Psoas muscle (tissue), 8 donors: ENCODE results near the gene CILP. TPM values are rescaled to one million over a fixed set of nuclear protein-coding genes. Genes with fewer than 3 reads are reported as not detected.
A peak's percentile ranks its signal among the peaks of the same experiment; 100 is the strongest.
"Not testable (repeated sequence)": the region's sequence is repeated elsewhere in the genome, so short reads cannot be mapped to it uniquely, and the experiment has no call there.

Experiments used
- ATAC-seq, 4 donors: fragments of 200-7000 bp; cut with Tn5 transposase; one replicate each; pipeline ENCODE4 v1.9.1; 2020; ENCODE audit warnings: moderate library complexity in 3 of 4, mild to moderate bottlenecking in 2 of 4
- DNase-seq, 2 donors: peaks; one replicate each; pipeline ENCODE4 v3.0.0-alpha.2; 2020
- H3K27ac ChIP-seq: fragments of 200-600 bp; one replicate; pipeline ENCODE4 v1.8.0; 2022
- H3K27me3 ChIP-seq, 3 donors: fragments of 200-600 bp in 1 of 3; one replicate each; pipeline versions ENCODE4 v1.6.1 to v1.8.0; 2013 to 2022; ENCODE audit warnings: low read length in 2 of 3, mild to moderate bottlenecking in 2 of 3, moderate library complexity in 1 of 3; ENCODE audit not compliant: insufficient read depth in 3 of 3
- H3K36me3 ChIP-seq, 2 donors: fragments of 200-600 bp in 1 of 2; one replicate each; pipeline versions ENCODE4 v1.6.1 to v1.8.0; 2013 to 2022; ENCODE audit warnings: low read depth in 1 of 2, mild to moderate bottlenecking in 1 of 2, moderate library complexity in 1 of 2; ENCODE audit not compliant: insufficient read depth in 1 of 2
- H3K4me1 ChIP-seq: fragments of 200-600 bp; one replicate; pipeline ENCODE4 v1.8.0; 2022
- H3K4me3 ChIP-seq: fragments of 200-600 bp; one replicate; pipeline ENCODE4 v1.8.0; 2022; ENCODE audit warnings: mild to moderate bottlenecking
- H3K9me3 ChIP-seq: fragments of 200-600 bp; one replicate; pipeline ENCODE4 v1.8.0; 2022
- WGBS, 3 donors: extraction: QIAGEN DNeasy Blood & Tissue Kit; methylation state at CpG; one replicate each; pipeline versions ENCODE4 v1.1.6 to v1.1.7; 2013; 5-methylcytosine and 5-hydroxymethylcytosine counted together
- intact Hi-C, 2 donors: fragments of 100-400 bp; cut with DNase I; formaldehyde crosslinking; loops; one replicate each; pipeline versions ENCODE4 v1.11.0 to v1.14.2; 2022
- polyA plus RNA-seq, 3 donors: library from polyadenylated mRNA; stranded (reverse); fragments of 200-250 nt; gene quantifications; one replicate each; pipeline ENCODE4 v1.2.3, GENCODE V29; 2013
- total RNA-seq, 4 donors: library from RNA; stranded (reverse); fragmentation: NEBNext Ultra II Directional in 2 of 4; extraction: Animal tissue kit (Norgen Biotek cat#: 25700) in 2 of 4; gene quantifications; one replicate each; pipeline versions ENCODE4 v1.2.1 to v1.2.4, GENCODE V29; 2021 to 2023
- TF ChIP-seq, protein P1 (sequence below): fragments of 200-600 bp; IDR thresholded peaks from one replicate; pipeline ENCODE4 v1.8.0; 2022; ENCODE audit warnings: antibody characterized with exemption
- donor health status: healthy with polysubstance abuse.
- donor health status: DM: no; HTN: no; CAD: no; lungs with moderate emphysema.
- donor health status: Bipolar disorder and iron deficiency.
- donor health status: healthy.
- donor health status: DM: yes; HTN: yes; CAD: no.
- donor health status: DM: no; HTN: no; CAD: no.
- donor health status: DM: no; HTN: no; CAD: no.
- donor health status: DM: yes; HTN: yes; CAD: no.

Gene CILP
- total and polyA plus RNA-seq, 7 donors: 3.9 to 31.7 (median 7.3) TPM

DNA sequence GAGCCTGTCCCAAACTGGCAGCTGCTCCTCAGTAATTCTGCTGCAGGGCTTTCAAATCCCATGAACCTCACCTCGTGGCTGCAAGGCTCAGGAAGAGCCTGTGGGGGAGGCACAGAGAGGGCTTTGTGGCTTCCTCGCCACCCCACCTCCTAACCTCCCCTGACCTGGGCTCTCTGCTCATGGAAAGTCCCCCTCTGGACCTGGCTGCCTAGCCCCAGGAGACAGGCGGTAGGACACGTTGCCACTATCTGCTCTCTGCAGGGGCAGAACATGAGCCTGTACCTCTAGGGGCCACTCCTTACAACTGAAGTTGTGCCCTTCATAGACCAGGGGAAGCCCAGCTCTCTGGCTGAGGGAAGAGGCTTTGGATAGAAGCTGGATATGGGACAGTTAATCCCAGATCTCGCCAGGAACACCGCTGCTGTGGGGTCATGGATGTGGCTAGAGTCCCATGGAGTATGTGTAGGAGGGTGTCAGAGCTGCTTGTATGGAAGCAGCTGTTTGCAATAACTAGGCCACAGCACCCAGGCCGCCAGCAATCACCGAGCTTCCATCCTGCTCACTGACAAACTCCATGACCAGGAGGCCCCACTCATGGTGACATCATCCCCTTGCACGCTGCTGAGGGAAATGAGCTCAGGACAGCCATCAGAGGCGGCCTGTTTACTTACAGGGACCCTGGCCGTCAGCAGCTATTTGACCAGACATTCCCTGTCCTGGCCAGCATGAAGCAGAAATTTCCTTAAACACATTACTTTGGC is 34.0 kb upstream of the CILP start:
- 60 to 63% (median 61%) methylated on average over 11 of the region's 11 CpGs for WGBS, 3 donors
- Histone ChIP-seq H3K4me3 (no peak overlapping the region), H3K36me3 (no peaks in the 10 kb centered on the region), H3K9me3 (no peaks in the 10 kb centered on the region), H3K27ac (peak overlapping the region; percentile 53), H3K4me1 (peaks cover 3% of the 10 kb centered on the region), H3K27me3 (no peaks in the 10 kb centered on the region)
- DNase-seq (peak; percentile 62 to 72), ATAC-seq (peak; percentile 46 to 69 (median 61))
- TF ChIP-seq, protein P1, sequence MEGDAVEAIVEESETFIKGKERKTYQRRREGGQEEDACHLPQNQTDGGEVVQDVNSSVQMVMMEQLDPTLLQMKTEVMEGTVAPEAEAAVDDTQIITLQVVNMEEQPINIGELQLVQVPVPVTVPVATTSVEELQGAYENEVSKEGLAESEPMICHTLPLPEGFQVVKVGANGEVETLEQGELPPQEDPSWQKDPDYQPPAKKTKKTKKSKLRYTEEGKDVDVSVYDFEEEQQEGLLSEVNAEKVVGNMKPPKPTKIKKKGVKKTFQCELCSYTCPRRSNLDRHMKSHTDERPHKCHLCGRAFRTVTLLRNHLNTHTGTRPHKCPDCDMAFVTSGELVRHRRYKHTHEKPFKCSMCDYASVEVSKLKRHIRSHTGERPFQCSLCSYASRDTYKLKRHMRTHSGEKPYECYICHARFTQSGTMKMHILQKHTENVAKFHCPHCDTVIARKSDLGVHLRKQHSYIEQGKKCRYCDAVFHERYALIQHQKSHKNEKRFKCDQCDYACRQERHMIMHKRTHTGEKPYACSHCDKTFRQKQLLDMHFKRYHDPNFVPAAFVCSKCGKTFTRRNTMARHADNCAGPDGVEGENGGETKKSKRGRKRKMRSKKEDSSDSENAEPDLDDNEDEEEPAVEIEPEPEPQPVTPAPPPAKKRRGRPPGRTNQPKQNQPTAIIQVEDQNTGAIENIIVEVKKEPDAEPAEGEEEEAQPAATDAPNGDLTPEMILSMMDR: no peak
- intact Hi-C loops: no loop called here

DNA sequence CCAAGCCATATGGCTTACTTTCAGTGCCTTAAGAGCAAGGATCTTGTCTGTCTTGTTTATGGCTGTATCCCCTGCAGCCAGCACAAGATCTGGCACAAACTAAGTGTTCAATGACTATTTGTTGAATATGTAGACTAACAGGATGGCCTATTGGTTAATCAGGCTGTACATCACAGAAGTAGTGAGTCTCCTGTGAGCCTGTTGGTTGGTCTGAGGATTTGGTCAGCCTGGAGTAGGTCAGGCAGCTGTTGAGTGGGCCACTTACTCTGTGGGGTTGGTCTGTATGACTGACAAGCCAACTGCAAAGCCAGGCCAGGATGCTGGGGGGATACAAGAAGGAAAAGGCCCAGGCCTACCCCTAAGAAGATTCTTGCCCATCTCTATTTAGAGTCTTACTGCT is 33.4 kb upstream of the CILP start:
- peaks cover 3% of the 10 kb centered on the region for H3K4me1 ChIP-seq
- DNase-seq: no peak
- H3K9me3 ChIP-seq: no peaks in the 10 kb centered on the region
- no peaks in the 10 kb centered on the region for H3K36me3 ChIP-seq
- no peaks in the 10 kb centered on the region for H3K27me3 ChIP-seq
- intact Hi-C loops: no loop called here
- TF ChIP-seq, protein P1: no peak
- H3K4me3 ChIP-seq: no peak overlapping the region
- no peak overlapping the region for H3K27ac ChIP-seq
- ATAC-seq: no peak

DNA sequence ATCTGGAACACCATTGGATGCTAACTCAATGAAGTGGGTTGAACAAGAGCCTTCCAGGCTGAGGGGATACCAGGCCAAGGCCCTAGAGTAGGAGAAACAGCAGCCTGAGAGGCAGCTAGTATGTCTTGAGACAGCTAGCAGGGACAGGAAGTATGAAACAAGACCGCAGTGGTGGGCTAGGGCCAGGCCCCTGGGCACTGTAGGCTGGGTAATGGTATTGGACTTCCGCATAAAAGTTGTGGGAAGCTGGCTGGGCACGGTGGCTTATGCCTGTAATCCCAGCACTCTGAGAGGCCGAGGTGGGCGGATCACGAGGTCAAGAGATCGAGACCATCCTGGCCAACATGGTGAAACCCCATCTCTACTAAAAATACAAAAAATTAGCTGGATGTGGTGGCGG is 25.2 kb upstream of the CILP start:
- H3K27me3 ChIP-seq, H3K4me3 ChIP-seq, ATAC-seq, intact Hi-C loops, H3K36me3 ChIP-seq, H3K27ac ChIP-seq, DNase-seq, H3K4me1 ChIP-seq, H3K9me3 ChIP-seq: not testable (repeated sequence)
- 90 to 93% (median 92%) methylated on average over 8 of the region's 8 CpGs for WGBS, 3 donors

DNA sequence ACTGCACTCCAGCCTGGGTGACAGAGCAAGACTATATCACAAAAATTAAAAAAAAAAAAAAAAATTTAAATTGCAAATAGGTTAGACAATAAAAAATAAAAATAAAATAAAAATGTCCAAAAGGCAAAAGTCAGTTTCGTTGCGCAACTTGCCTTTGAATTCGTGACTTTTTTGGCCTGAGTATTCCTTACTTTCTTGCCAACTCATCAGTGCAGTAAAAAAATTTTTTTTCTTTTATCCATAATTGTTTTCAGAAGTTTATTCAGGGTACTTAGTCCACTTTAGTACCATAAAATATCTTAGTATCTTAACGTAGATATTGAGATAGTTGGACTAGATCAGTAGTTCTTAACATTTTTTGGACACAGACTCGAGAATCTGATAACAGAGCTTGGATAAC is 22.4 kb upstream of the CILP start:
- no peak overlapping the region for H3K4me3 ChIP-seq
- no peaks in the 10 kb centered on the region for H3K9me3 ChIP-seq
- WGBS, 3 donors: 78 to 83% (median 80%) methylated on average over 5 of the region's 5 CpGs
- no peaks in the 10 kb centered on the region for H3K4me1 ChIP-seq
- H3K27me3 ChIP-seq: no peaks in the 10 kb centered on the region
- intact Hi-C loops: no loop called here
- DNase-seq: no peak
- TF ChIP-seq, protein P1: no peak
- no peaks in the 10 kb centered on the region for H3K36me3 ChIP-seq
- no peak for ATAC-seq
- H3K27ac ChIP-seq: no peak overlapping the region

DNA sequence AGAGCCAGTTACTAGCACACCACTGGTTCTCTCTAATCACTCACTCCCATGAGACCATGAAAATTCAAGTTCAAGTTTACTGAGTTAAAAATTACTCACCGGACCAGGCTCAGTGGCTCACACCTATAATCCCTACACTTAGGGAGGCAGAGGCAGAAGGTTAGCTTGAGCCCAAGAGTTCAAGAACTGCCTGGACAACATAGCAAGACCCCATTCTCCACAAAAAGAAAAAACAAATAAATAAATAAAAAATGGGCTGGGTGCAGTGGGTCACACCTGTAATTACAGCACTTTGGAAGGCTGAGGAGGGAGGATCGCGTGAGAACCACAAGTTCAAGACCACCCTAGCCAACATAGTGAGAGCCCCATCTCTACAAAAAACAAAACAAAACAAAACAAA is 21.2 kb upstream of the CILP start:
- no peak for DNase-seq
- Histone ChIP-seq H3K4me3 (no peak overlapping the region), H3K27ac (no peak overlapping the region), H3K4me1 (no peaks in the 10 kb centered on the region), H3K27me3 (no peaks in the 10 kb centered on the region), H3K9me3 (no peaks in the 10 kb centered on the region), H3K36me3 (no peaks in the 10 kb centered on the region)
- intact Hi-C loops: no loop called here
- TF ChIP-seq, protein P1: no peak
- no peak for ATAC-seq
- WGBS, 3 donors: 72 to 96% (median 96%) methylated on average over 3 of the region's 3 CpGs
